ENCODE measurements around the gene OR51V1. TPM values are rescaled to one million over a fixed set of nuclear protein-coding genes. Genes with fewer than 3 reads are reported as not detected.

The OR51V1 gene
- total and polyA plus RNA-seq, 2 of the 13 experiments (the other 11 are each of a cell fraction or from before 2014, with no cell fraction given) = not detected

DNA sequence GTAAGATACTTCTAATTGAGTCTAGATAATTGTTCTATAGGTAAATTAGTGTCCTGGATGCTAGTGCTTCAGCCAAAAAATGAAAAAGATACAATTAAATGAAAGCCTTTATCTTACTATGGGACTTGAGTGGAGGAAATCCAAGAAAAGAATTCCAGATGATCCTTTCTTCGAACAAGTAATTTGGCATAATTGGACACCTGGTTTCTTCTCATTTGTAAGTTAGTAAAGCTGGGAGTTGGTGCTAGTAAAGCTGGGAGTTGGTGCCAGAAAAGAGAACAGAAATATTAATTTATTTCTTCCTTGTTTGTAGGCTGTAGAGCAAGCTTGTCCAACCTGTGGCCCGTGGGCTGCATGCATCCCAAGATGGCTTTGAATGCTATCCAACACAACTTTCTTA lies 12.3 kb downstream of the OR51V1 start (continued):
- TF ChIP-seq, protein P1, sequence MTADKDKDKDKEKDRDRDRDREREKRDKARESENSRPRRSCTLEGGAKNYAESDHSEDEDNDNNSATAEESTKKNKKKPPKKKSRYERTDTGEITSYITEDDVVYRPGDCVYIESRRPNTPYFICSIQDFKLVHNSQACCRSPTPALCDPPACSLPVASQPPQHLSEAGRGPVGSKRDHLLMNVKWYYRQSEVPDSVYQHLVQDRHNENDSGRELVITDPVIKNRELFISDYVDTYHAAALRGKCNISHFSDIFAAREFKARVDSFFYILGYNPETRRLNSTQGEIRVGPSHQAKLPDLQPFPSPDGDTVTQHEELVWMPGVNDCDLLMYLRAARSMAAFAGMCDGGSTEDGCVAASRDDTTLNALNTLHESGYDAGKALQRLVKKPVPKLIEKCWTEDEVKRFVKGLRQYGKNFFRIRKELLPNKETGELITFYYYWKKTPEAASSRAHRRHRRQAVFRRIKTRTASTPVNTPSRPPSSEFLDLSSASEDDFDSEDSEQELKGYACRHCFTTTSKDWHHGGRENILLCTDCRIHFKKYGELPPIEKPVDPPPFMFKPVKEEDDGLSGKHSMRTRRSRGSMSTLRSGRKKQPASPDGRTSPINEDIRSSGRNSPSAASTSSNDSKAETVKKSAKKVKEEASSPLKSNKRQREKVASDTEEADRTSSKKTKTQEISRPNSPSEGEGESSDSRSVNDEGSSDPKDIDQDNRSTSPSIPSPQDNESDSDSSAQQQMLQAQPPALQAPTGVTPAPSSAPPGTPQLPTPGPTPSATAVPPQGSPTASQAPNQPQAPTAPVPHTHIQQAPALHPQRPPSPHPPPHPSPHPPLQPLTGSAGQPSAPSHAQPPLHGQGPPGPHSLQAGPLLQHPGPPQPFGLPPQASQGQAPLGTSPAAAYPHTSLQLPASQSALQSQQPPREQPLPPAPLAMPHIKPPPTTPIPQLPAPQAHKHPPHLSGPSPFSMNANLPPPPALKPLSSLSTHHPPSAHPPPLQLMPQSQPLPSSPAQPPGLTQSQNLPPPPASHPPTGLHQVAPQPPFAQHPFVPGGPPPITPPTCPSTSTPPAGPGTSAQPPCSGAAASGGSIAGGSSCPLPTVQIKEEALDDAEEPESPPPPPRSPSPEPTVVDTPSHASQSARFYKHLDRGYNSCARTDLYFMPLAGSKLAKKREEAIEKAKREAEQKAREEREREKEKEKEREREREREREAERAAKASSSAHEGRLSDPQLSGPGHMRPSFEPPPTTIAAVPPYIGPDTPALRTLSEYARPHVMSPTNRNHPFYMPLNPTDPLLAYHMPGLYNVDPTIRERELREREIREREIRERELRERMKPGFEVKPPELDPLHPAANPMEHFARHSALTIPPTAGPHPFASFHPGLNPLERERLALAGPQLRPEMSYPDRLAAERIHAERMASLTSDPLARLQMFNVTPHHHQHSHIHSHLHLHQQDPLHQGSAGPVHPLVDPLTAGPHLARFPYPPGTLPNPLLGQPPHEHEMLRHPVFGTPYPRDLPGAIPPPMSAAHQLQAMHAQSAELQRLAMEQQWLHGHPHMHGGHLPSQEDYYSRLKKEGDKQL (CRISPR knock-in tag; IDR thresholded peaks at IDR 0.05; ENCODE audit: low read depth) = no peak
- no peak for TF ChIP-seq ZNF543 (CRISPR knock-in tag; IDR thresholded peaks at IDR 0.05)

DNA sequence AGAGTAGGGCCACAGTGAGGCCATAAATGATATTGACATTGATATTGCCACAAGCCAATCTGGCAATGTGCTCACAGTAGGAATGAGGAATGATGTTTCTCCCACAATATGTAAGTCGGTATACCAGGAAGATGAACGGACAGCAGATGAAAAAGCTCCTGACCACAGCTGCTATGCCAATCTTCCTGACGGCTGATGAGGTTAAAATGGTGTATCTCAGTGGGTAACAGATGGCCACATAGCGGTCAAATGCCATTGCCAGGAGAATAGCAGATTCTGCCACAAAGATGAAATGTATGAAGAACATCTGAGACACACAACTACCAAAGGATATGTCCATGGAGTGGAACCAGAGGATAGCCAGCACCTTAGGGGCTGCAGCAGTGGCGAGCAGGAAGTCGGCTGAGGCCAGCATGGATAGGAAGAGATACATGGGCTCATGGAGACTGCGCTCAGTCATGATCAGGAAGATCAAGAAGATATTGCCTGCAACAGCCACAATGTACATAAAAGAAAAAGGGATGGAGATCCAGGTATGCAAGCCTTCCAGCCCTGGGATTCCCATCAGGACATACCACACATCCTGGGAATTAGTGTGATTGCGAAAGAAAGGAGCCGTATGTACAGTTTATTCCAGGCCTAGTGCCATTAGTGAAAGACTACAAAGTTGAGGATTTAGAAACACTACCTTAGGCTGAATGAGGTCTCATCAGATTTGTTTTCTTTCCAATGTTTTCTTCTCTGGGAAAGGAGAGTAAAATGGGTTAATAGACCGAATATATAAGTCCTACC lies 22.2 kb downstream of the OR51V1 start:
- Histone ChIP-seq H3K27me3 (ENCODE audit: control insufficient read depth in 1 of 2, insufficient read depth in 2 of 2, low read length in 2 of 2) (no peaks in the 10 kb centered on the region; a peak in 2 of 5 replicates), H3K9ac (ENCODE audit: insufficient read depth, low read depth, low read length) (no peak overlapping the region), H3K36me3 (replicated peaks in 1 of 2; ENCODE audit: control insufficient read depth in 1 of 2, insufficient read depth in 2 of 2, low read length in 2 of 2) (no peaks in the 10 kb centered on the region), H3K4me2 (ENCODE audit: low read depth, low read length) (no peak overlapping the region), H3K79me2 (ENCODE audit: insufficient read depth, low read length) (no peaks in the 10 kb centered on the region), H2AFZ (ENCODE audit: low read length) (no peak overlapping the region), H3K4me1 (ENCODE audit: insufficient read depth, low read length) (no peaks in the 10 kb centered on the region), H3K9me3 (ENCODE audit: low read length) (no peaks in the 10 kb centered on the region), H4K20me1 (ENCODE audit: insufficient read depth, low read length) (no peaks in the 10 kb centered on the region), H3K4me3 (replicated peaks in 1 of 3; ENCODE audit: insufficient read depth in 1 of 3, low read depth in 2 of 3, low read length in 3 of 3) (no peak overlapping the region), H3K27ac (ENCODE audit: extremely low read length, insufficient read depth, low read length) (no peak overlapping the region)
- 42% methylated on average over 10 of the region's 10 CpGs for WGBS (ENCODE audit: low lambda C conversion rate)
- in situ Hi-C loops (cut with HindIII; ENCODE audit: extremely low pct_ligation_motif_present, low pct_unique_long_range_greater_than_20kb) = no loop called here
- ATAC-seq = no peak
- intact Hi-C loops (cut with micrococcal nuclease; ENCODE audit: unreplicated experiment) = no loop called here
- no TSS peak for BruUV-seq (replicated peaks)
- ChIA-PET POLR2A (no interaction called here), CTCF (ENCODE audit: low intra/inter-chr PET ratio, low total read pairs) (no interaction called here)
- DNase-seq (ENCODE audit: low spot score) = no peak
- no peak for FAIRE-seq
- TF ChIP-seq TMF1 (CRISPR knock-in tag; IDR thresholded peaks at IDR 0.05; ENCODE audit: low read depth) = no peak
- TF ChIP-seq CEBPB (IDR thresholded peaks at IDR 0.05; ENCODE audit: borderline replicate concordance, low read depth, low read length) = peak; percentile 49
- no peak for TF ChIP-seq ZNF557 (CRISPR knock-in tag; IDR thresholded peaks at IDR 0.05)
- no peak for TF ChIP-seq KLF11 (CRISPR knock-in tag; IDR thresholded peaks at IDR 0.05)
- TF ChIP-seq TAF15 (IDR thresholded peaks at IDR 0.05; ENCODE audit: low read depth, low read length, poor library complexity, severe bottlenecking) = no peak

Data from HepG2 (cell line).